Measurements from ENCODE around the gene TNS3.

DNA sequence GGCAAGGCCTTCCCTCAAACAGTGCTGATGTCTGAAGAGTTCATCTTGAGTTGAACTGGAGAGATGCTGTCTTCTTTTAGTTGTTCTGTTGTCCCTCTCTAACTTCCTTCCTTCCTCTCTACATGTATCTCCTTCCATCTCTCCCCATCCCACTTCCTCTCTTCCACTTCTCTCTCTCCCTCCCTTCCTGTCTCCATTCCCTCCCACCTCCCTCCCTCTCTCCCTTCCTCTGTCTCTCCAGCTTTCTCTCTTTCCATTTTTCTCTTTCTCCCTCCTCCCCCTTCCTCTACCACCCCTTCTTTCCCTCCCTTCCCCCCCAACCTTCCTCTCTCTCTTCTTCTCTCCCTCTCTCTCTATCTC lies 40.7 kb upstream of the TNS3 start:
- TF ChIP-seq POLR2A (IDR thresholded peaks at IDR 0.05; ENCODE audit: low read depth, low read length), result no peak
- TF ChIP-seq POLR2AphosphoS5 (IDR thresholded peaks at IDR 0.05; ENCODE audit: insufficient read depth, low read depth, low read length), result no peak
- TF ChIP-seq, protein P1, sequence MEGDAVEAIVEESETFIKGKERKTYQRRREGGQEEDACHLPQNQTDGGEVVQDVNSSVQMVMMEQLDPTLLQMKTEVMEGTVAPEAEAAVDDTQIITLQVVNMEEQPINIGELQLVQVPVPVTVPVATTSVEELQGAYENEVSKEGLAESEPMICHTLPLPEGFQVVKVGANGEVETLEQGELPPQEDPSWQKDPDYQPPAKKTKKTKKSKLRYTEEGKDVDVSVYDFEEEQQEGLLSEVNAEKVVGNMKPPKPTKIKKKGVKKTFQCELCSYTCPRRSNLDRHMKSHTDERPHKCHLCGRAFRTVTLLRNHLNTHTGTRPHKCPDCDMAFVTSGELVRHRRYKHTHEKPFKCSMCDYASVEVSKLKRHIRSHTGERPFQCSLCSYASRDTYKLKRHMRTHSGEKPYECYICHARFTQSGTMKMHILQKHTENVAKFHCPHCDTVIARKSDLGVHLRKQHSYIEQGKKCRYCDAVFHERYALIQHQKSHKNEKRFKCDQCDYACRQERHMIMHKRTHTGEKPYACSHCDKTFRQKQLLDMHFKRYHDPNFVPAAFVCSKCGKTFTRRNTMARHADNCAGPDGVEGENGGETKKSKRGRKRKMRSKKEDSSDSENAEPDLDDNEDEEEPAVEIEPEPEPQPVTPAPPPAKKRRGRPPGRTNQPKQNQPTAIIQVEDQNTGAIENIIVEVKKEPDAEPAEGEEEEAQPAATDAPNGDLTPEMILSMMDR (IDR thresholded peaks at IDR 0.05; ENCODE audit: extremely low read depth in 1 of 2, insufficient read depth in 1 of 2, low read depth in 1 of 2, low read length in 2 of 2), result no peak
- no peak for TF ChIP-seq EZH2 (IDR thresholded peaks at IDR 0.05; ENCODE audit: borderline replicate concordance, low read depth, low read length, severe bottlenecking)
- TF ChIP-seq GATA2 (IDR thresholded peaks at IDR 0.05; ENCODE audit: insufficient read depth, insufficient read length, low read depth, low read length), result no peak

All from endothelial cell of umbilical vein (primary cell).